ENCODE data around the gene TBC1D16. TPM values are rescaled to one million over a fixed set of nuclear protein-coding genes. Genes with fewer than 3 reads are reported as not detected.

TBC1D16 gene
- total RNA-seq, 1 experiment from 2014 or later: 26.6 TPM

DNA sequence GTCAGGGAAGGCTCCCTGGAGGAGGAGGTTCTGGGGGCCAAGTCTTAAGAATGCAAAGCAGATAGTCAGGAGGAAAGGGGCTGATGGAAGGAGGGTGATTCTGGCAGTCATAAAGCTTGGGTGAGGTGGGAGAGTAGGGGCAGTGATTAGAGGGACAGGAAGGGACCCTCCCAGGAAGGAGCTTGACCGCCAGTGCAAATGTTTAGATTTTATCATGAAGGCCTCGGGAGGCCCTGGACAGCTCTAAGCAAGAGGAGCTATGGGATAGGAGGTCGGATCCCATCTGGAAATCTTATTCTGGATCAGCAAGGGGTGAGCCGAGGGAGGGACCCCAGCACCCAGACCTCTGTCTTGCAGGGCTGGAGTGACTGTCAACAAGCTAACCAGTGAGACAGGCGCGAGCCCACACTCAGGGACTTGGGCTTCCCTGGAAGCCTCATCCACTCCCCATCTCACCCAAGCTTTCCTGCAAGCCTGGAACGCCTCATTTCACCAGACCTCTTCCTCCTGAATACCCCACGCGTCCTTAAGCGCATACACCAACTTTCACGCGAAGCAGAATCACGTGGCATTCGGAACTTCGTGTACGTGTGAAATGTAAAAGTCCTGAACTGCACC is 144.4 kb downstream of the TBC1D16 start:
- no peak for DNase-seq (ENCODE audit: low spot score)

GRCh38 chr17:79890706-79891105 is 145.0 kb downstream of the TBC1D16 start:
- DNase-seq (ENCODE audit: low spot score): no peak

GRCh38 chr17:79888811-79889634 is 146.6 kb downstream of the TBC1D16 start:
- no peak for DNase-seq (ENCODE audit: low spot score)

DNA sequence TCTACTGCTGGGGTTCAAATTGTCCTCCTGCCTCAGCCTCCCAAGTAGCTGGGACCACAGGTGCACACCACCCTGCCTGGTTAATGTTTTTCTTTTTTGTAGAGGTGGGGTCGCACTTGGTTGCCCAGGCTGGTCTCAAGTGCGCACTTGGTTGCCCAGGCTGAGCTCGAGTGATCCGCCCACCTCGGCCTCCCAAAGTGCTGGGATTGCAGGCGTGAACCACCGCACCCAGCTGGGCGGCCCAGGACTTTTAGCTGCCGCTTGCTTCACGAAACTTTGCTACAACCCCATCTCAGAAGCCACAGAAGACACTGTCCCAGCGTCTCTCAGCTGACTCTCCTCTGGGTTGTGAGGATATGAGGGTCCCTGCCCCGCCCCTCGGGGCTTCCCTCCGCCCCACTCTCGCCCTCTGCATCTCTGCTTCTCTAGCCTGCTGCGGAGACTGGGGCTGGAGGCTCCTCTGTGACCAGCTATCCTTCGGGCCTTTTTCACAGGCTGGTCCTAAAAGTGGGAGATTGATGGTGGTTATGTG is 147.6 kb downstream of the TBC1D16 start:
- no peak for DNase-seq (ENCODE audit: low spot score)

GRCh38 chr17:79887451-79887991 is 148.2 kb downstream of the TBC1D16 start:
- DNase-seq (ENCODE audit: low spot score): no peak

DNA sequence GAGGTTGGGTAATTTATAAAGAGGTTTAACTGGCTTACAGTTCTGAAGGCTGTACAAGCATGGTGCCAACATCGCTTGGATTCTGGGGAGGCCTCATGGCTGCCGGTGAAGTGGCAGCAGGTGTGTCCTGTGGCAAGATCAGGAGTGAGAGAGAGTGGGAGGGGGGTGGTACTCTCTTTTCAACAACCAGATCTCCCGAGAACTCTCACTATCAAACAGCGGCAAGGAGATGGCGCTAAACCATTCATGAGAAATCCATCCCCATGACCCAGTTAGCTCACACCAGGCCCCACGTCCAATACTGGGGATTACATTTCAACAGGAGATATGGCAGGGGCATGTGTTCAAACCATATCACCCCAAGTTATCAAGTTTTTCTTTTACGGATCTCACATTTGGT is 152.5 kb downstream of the TBC1D16 start:
- peak; percentile 1 for DNase-seq (ENCODE audit: low spot score)

Other genes with a start within 250 kb of the TBC1D16 start
- gene CBX8, start 238.8 kb downstream of the TBC1D16 start, total RNA-seq (2014; rRNA removed; shearing (Covaris generic)): 7.0 and 14.6 TPM in 2 replicates
- gene CBX4, start 196.4 kb downstream of the TBC1D16 start, total RNA-seq (2014; rRNA removed; shearing (Covaris generic)): 16.0 and 18.7 TPM in 2 replicates
- gene CCDC40, start 770 bp upstream of the TBC1D16 start, total RNA-seq (2014; rRNA removed; shearing (Covaris generic)): 2.8 and 3.8 TPM in 2 replicates
- 40.9 and 45.7 TPM in 2 replicates for gene GAA, start 65.7 kb upstream of the TBC1D16 start, total RNA-seq (2014; rRNA removed; shearing (Covaris generic))
- gene EIF4A3, start 111.3 kb upstream of the TBC1D16 start, total RNA-seq (2014; rRNA removed; shearing (Covaris generic)): 156 and 178 TPM in 2 replicates
- gene CARD14, start 134.2 kb upstream of the TBC1D16 start, total RNA-seq (2014; rRNA removed; shearing (Covaris generic)): 0.15 TPM in 1 of 2 replicates, not detected in the other
- gene SGSH, start 184.5 kb upstream of the TBC1D16 start, total RNA-seq (2014; rRNA removed; shearing (Covaris generic)): 8.5 and 12.3 TPM in 2 replicates
- 2.4 and 3.6 TPM in 2 replicates for gene SLC26A11, start 184.6 kb upstream of the TBC1D16 start, total RNA-seq (2014; rRNA removed; shearing (Covaris generic))
- gene RNF213, start 225.0 kb upstream of the TBC1D16 start, total RNA-seq (2014; rRNA removed; shearing (Covaris generic)): 56.6 and 65.7 TPM in 2 replicates